GM19035 (cell line): ENCODE measurements around the gene TCHH.
"Not testable (repeated sequence)": the region's sequence is repeated elsewhere in the genome, so short reads cannot be mapped to it uniquely, and the experiment has no call there.

ENCODE experiments used
- ATAC-seq: cut with Tn5 transposase; IDR thresholded peaks from one replicate; pipeline ENCODE4 v1.9.1; 2021; ENCODE audit not compliant: unreplicated experiment

The TCHH gene

GRCh38 chr1:152115344-152115743 is at the start of gene TCHH:
Gene TCHH (minus strand): TSS chr1:152115444. CDS start chr1:152114080, 1,364 bp downstream.
- no peak for ATAC-seq

GRCh38 chr1:152164517-152165136 is 49.4 kb upstream of the TCHH start:
- no peak for ATAC-seq

- no peak for ATAC-seq
Measured at GRCh38 chr1:152162792-152163463, 47.7 kb upstream of the TCHH start.

GRCh38 chr1:152160576-152160975 is 45.3 kb upstream of the TCHH start:
- no peak for ATAC-seq

GRCh38 chr1:152159144-152159543 is 43.9 kb upstream of the TCHH start, which contains the start of gene RPTN:
Gene RPTN (minus strand): TSS chr1:152159228. CDS start chr1:152157889, 1,339 bp downstream.
- no peak for ATAC-seq

- ATAC-seq, result no peak
Measured at GRCh38 chr1:152153996-152154395, 38.8 kb upstream of the TCHH start.

- ATAC-seq, result no peak
Measured at GRCh38 chr1:152151646-152152045, 36.4 kb upstream of the TCHH start.

GRCh38 chr1:152148981-152149380 is 33.7 kb upstream of the TCHH start:
- no peak for ATAC-seq

GRCh38 chr1:152148051-152148450 is 32.8 kb upstream of the TCHH start:
- no peak for ATAC-seq

GRCh38 chr1:152145769-152146168 is 30.5 kb upstream of the TCHH start:
- ATAC-seq, result no peak

- not testable (repeated sequence) for ATAC-seq
Measured at GRCh38 chr1:152144674-152145183, 29.5 kb upstream of the TCHH start.

GRCh38 chr1:152143150-152143887 is 28.1 kb upstream of the TCHH start:
- ATAC-seq, result no peak

- no peak for ATAC-seq
Measured at GRCh38 chr1:152141971-152142584, 26.8 kb upstream of the TCHH start.

GRCh38 chr1:152137215-152137614 is 22.0 kb upstream of the TCHH start:
- no peak for ATAC-seq

- ATAC-seq, result no peak
Measured at GRCh38 chr1:152130186-152130585, 14.9 kb upstream of the TCHH start.

- no peak for ATAC-seq
Measured at GRCh38 chr1:152127673-152128072, 12.4 kb upstream of the TCHH start.

GRCh38 chr1:152125834-152126443 is 10.7 kb upstream of the TCHH start:
- ATAC-seq, result no peak

- no peak for ATAC-seq
Measured at GRCh38 chr1:152118915-152119314, 3.7 kb upstream of the TCHH start.

- no peak for ATAC-seq
Measured at GRCh38 chr1:152112885-152113432, 2.3 kb downstream of the TCHH start.

- no peak for ATAC-seq
Measured at GRCh38 chr1:152112101-152112884, 3.0 kb downstream of the TCHH start.
